IMR-90 (cell line): ENCODE data around the gene PRR5L. TPM values are rescaled to one million over a fixed set of nuclear protein-coding genes. Genes with fewer than 3 reads are reported as not detected.

Experiments used
- ATAC-seq: fragments of 200-7000 bp; cut with Tn5 transposase; 2 replicates; pipeline ENCODE4 v1.9.1; 2020; ENCODE audit warnings: low read depth, mild to moderate bottlenecking, moderate library complexity
- BruUV-seq: library from RNA; stranded (reverse); fragments of 400-500 nt; replicated peaks from 2 replicates; lab custom pipeline; 2021; lab: Mats Ljungman, UMichigan
- CTCF ChIA-PET: fragments of 300-600 bp; formaldehyde crosslinking; extraction: SDS; loops from one replicate; lab custom pipeline; 2021; ENCODE audit warnings: antibody characterized with exemption; lab: Yijun Ruan, JAX
- POLR2A ChIA-PET: fragments of 300-600 bp; sonication (Branson Sonifier 250); formaldehyde crosslinking; loops from one replicate; lab custom pipeline; 2022; ENCODE audit warnings: antibody characterized with exemption; ENCODE audit not compliant: unreplicated experiment; lab: Charles Lee
- DNase-seq: peaks from one replicate; pipeline ENCODE4 v3.0.0; 2013
- H2AFZ ChIP-seq: replicated peaks from 2 replicates; pipeline ENCODE3; 2013; ENCODE audit warnings: low read length, mild to moderate bottlenecking; ENCODE audit not compliant: poor library complexity
- H2AK5ac ChIP-seq: 2 replicates; pipeline ENCODE4 v1.6.1; 2013; ENCODE audit warnings: low read depth, low read length, inconsistent platforms
- H2AK9ac ChIP-seq: replicated peaks from 2 replicates; pipeline ENCODE3; 2013; ENCODE audit warnings: mild to moderate bottlenecking, low read depth, low read length, moderate library complexity; ENCODE audit not compliant: poor library complexity
- H2BK120ac ChIP-seq: 2 replicates; pipeline ENCODE4 v1.6.1; 2013; ENCODE audit warnings: low read depth, low read length, inconsistent platforms
- H2BK15ac ChIP-seq: 3 replicates; pipeline ENCODE4 v1.6.1; 2013; ENCODE audit warnings: low read depth, low read length, inconsistent platforms
- H2BK20ac ChIP-seq: 2 replicates; pipeline ENCODE4 v1.6.1; 2013; ENCODE audit warnings: low read depth, mild to moderate bottlenecking, inconsistent platforms, low read length, moderate library complexity
- H2BK5ac ChIP-seq: 2 replicates; pipeline ENCODE4 v1.6.1; 2013; ENCODE audit warnings: mild to moderate bottlenecking, low read depth, low read length, inconsistent platforms; ENCODE audit not compliant: poor library complexity, severe bottlenecking
- H3K14ac ChIP-seq: replicated peaks from 2 replicates; pipeline ENCODE4 v1.6.1; 2013; ENCODE audit warnings: low read depth, low read length, inconsistent platforms
- H3K18ac ChIP-seq: 2 replicates; pipeline ENCODE4 v1.6.1; 2013; ENCODE audit warnings: low read depth, low read length, control low read depth
- H3K23ac ChIP-seq: 2 replicates; pipeline ENCODE4 v1.6.1; 2013; ENCODE audit warnings: low read depth, low read length, inconsistent platforms
- H3K27ac ChIP-seq: 2 replicates; pipeline ENCODE4 v1.5.1; 2013; ENCODE audit warnings: mild to moderate bottlenecking, control low read depth, low read length; ENCODE audit not compliant: insufficient read depth
- H3K27me3 ChIP-seq: 2 replicates; pipeline ENCODE4 v1.6.1; 2013; ENCODE audit warnings: low read length; ENCODE audit not compliant: control insufficient read depth, insufficient read depth
- H3K36me3 ChIP-seq: 2 replicates; pipeline ENCODE4 v1.6.1; 2013; ENCODE audit warnings: low read length, mixed read lengths; ENCODE audit not compliant: control insufficient read depth, insufficient read depth
- H3K4ac ChIP-seq: 2 replicates; pipeline ENCODE4 v1.6.1; 2013; ENCODE audit warnings: low read depth, low read length, inconsistent platforms
- H3K4me1 ChIP-seq: 2 replicates; pipeline ENCODE4 v1.6.1; 2013; ENCODE audit warnings: low read length, mixed read lengths; ENCODE audit not compliant: control insufficient read depth, insufficient read depth
- H3K4me2 ChIP-seq: 2 replicates; pipeline ENCODE4 v1.6.1; 2013; ENCODE audit warnings: low read depth, mild to moderate bottlenecking, control low read depth, low read length, moderate library complexity
- H3K4me3 ChIP-seq: 2 replicates; pipeline ENCODE4 v1.5.1; 2013; ENCODE audit warnings: low read depth, mild to moderate bottlenecking, control low read depth, low read length, moderate library complexity; ENCODE audit not compliant: insufficient read depth
- H3K56ac ChIP-seq: 2 replicates; pipeline ENCODE4 v1.6.1; 2013; ENCODE audit warnings: low read length, inconsistent platforms; ENCODE audit not compliant: insufficient read depth; ENCODE audit errors: extremely low read depth
- H3K79me1 ChIP-seq, 2 experiments: 2 replicates each; pipeline ENCODE4 v1.6.1; 2013; ENCODE audit warnings: low read length in 2 of 2, inconsistent platforms in 1 of 2, low read depth in 1 of 2
- H3K9ac ChIP-seq: 2 replicates; pipeline ENCODE4 v1.6.1; 2013; ENCODE audit warnings: low read depth, low read length, control low read depth
- H3K9me1 ChIP-seq: 2 replicates; pipeline ENCODE4 v1.6.1; 2013; ENCODE audit warnings: low read length, inconsistent platforms; ENCODE audit not compliant: insufficient read depth
- H3K9me3 ChIP-seq: 2 replicates; pipeline ENCODE4 v1.6.1; 2013; ENCODE audit warnings: low read length; ENCODE audit not compliant: control insufficient read depth, insufficient read depth
- H4K20me1 ChIP-seq: 2 replicates; pipeline ENCODE4 v1.6.1; 2013; ENCODE audit warnings: low read length, inconsistent platforms; ENCODE audit not compliant: insufficient read depth
- H4K5ac ChIP-seq: 2 replicates; pipeline ENCODE4 v1.6.1; 2013; ENCODE audit warnings: mild to moderate bottlenecking, low read depth, low read length, control low read depth
- H4K8ac ChIP-seq, 2 experiments: 2 replicates each; pipeline ENCODE4 v1.6.1; 2013; ENCODE audit warnings: low read depth in 2 of 2, low read length in 2 of 2, control low read depth in 1 of 2, inconsistent platforms in 1 of 2
- H4K91ac ChIP-seq: 2 replicates; pipeline ENCODE4 v1.6.1; 2013; ENCODE audit warnings: low read depth, low read length, inconsistent platforms; ENCODE audit not compliant: insufficient read depth
- BHLHE40 ChIP-seq: fragments of 150-350 bp; IDR thresholded peaks from 2 replicates; pipeline ENCODE4 v1.6.1; 2016; ENCODE audit warnings: mild to moderate bottlenecking, low read depth, low read length
- CEBPB ChIP-seq: IDR thresholded peaks from 2 replicates; pipeline ENCODE4 v1.6.1; 2012; ENCODE audit warnings: low read depth, low read length, improper control_type of control experiment
- CHD1 ChIP-seq: IDR thresholded peaks from 2 replicates; pipeline ENCODE4 v1.6.1; 2012; ENCODE audit warnings: low read depth, low read length, improper control_type of control experiment
- CTCF ChIP-seq: conservative IDR thresholded peaks from 2 replicates; pipeline ENCODE4 v1.5.1; 2012; ENCODE audit warnings: mild to moderate bottlenecking, low read depth, low read length, improper control_type of control experiment
- ELK1 ChIP-seq: fragments of 150-350 bp; IDR thresholded peaks from 2 replicates; pipeline ENCODE4 v1.6.1; 2016; ENCODE audit warnings: low read depth, mild to moderate bottlenecking, low read length, moderate library complexity, borderline replicate concordance
- FOS ChIP-seq: fragments of 150-350 bp; IDR thresholded peaks from 2 replicates; pipeline ENCODE4 v1.6.1; 2016; ENCODE audit warnings: low read depth, low read length
- MAFK ChIP-seq: IDR thresholded peaks from 2 replicates; pipeline ENCODE4 v1.6.1; 2012; ENCODE audit warnings: low read depth, low read length, improper control_type of control experiment
- MXI1 ChIP-seq: IDR thresholded peaks from 2 replicates; pipeline ENCODE4 v1.6.1; 2012; ENCODE audit warnings: low read depth, mild to moderate bottlenecking, low read length, moderate library complexity, borderline replicate concordance
- NFE2L2 ChIP-seq: fragments of 150-350 bp; IDR thresholded peaks from 2 replicates; pipeline ENCODE4 v1.6.1; 2016; ENCODE audit warnings: low read depth, mild to moderate bottlenecking, low read length
- POLR2A ChIP-seq: IDR thresholded peaks from 2 replicates; pipeline ENCODE4 v1.6.1; 2012; ENCODE audit warnings: mild to moderate bottlenecking, low read depth, low read length
- RCOR1 ChIP-seq: IDR thresholded peaks from 2 replicates; pipeline ENCODE4 v1.6.1; 2012; ENCODE audit warnings: mild to moderate bottlenecking, low read length, improper control_type of control experiment; ENCODE audit not compliant: insufficient replicate concordance
- RFX5 ChIP-seq: IDR thresholded peaks from 2 replicates; pipeline ENCODE4 v1.8.0; 2012; ENCODE audit warnings: low read depth, mild to moderate bottlenecking, low read length, moderate library complexity
- USF2 ChIP-seq: fragments of 150-350 bp; IDR thresholded peaks from 2 replicates; pipeline ENCODE4 v1.6.1; 2017; ENCODE audit warnings: mild to moderate bottlenecking, antibody characterized with exemption, low read length, low read depth
- WGBS, 2 experiments: methylation state at CpG; one replicate each; pipeline versions ENCODE4 v1.1.5 to v1.1.7; 2013; ENCODE audit warnings: missing lambda C conversion rate in 2 of 2; ENCODE audit not compliant: insufficient read length in 1 of 2; ENCODE audit errors: extremely low coverage in 2 of 2; 5-methylcytosine and 5-hydroxymethylcytosine counted together
- dilution Hi-C: fragments of 300-500 bp; cut with HindIII; formaldehyde crosslinking; loops from one replicate; pipeline ENCODE4 v1.14.3; 2018; ENCODE audit warnings: low sequenced_read_pairs; ENCODE audit not compliant: unreplicated experiment
- in situ Hi-C: fragments of 300-500 bp; cut with MboI; formaldehyde crosslinking; loops from 3 replicates; pipeline ENCODE4 v1.14.3; 2019; ENCODE audit warnings: low sequenced_read_pairs, inconsistent platforms, mixed read lengths
- intact Hi-C: fragments of 100-400 bp; cut with micrococcal nuclease; formaldehyde crosslinking; loops from 2 replicates; pipeline ENCODE4 v1.10.0; 2022
- polyA plus RNA-seq, 3 experiments: library from polyadenylated mRNA; depleted of rRNA; stranded (reverse); fragments of >200 nt; gene quantifications; 2 replicates each; pipeline ENCODE4 v1.2.3, GENCODE V29; 2012; ENCODE audit warnings: low replicate concordance in 1 of 3
- total RNA-seq: library from RNA; depleted of rRNA; stranded (reverse); fragments of >200 nt; gene quantifications from 2 replicates; pipeline ENCODE4 v1.2.3, GENCODE V29; 2012

The PRR5L gene
- total and polyA plus RNA-seq, 2 of the 4 experiments (the other 2 are of a cell fraction) = 2.9 to 3.6 TPM

DNA sequence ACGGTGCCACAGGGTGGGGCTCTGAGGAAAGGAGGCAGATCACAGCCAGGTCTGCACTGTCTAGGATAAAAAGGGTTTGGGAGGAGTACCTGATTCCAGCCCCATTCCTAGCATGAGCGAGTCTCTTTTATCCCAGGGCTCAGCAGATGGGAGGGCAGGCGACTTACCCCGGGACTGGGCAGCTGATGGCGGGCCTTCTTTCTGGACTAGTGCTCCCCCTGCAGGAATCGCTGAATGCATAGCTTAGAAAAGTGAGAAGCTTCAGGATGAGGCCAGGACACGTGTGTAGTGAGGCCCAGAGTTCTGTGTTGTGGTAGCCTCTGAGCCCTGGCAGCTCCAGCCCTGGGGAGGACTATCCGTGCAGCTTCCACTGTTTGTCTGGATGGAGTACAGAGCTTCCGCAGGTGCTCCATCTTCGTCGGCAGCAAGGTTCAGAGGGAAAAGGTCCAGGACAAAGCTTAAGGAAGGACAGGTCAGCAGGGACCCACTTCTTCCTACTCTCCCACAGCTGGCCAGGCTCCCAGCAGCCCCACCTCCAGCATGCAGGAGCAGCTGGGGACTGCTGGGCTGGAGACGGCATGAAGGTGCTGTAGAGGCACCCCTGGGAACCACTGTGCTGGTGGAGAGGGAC, 37.2 kb upstream of the PRR5L start (continued):
- TF ChIP-seq BHLHE40 = no peak

DNA sequence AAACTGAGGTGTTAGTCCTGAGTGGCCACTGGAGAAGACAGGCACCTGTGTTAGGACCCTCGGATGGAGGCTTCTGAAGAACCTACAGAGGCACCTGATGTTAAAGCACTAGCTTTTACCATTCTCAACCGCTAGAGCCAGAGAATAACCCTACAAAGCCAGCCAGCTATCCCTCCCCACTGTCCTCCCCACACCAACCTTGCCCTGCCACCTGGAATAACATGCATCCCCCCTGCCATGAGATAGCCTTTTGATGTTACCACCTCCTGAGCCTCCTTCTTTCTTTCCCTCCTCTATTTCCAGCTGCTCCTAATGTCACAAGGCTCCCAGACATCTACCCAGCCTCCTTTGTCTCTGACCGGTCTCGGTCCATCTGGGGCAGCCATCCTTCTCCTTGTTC, 35.0 kb upstream of the PRR5L start:
- dilution Hi-C loops (no loop called here), in situ Hi-C loops (loop anchor here (5.0 to 10.0 kb wide), 4 partner anchors 226 to 776 kb away; partner anchors contain the start of gene FJX1), intact Hi-C loops (loop anchor here (10.0 kb wide), 1 partner anchor 316 kb away; the partner anchor contains the start of gene LDLRAD3)
- no peak overlapping the region for H3K27ac ChIP-seq
- H3K14ac ChIP-seq = no peak overlapping the region
- H3K36me3 ChIP-seq = no peaks in the 10 kb centered on the region
- no peak overlapping the region for H4K8ac ChIP-seq
- H4K20me1 ChIP-seq = peaks cover 3% of the 10 kb centered on the region; the same call in 1 of the 2 replicates
- peaks cover 46% of the 10 kb centered on the region for H3K27me3 ChIP-seq
- H3K4me2 ChIP-seq = no peak overlapping the region
- no peaks in the 10 kb centered on the region for H3K9me1 ChIP-seq
- no peak overlapping the region for H3K56ac ChIP-seq
- H3K23ac ChIP-seq = no peak overlapping the region
- H2BK5ac ChIP-seq = no peak overlapping the region
- peaks cover 3% of the 10 kb centered on the region; the same call in 1 of the 2 replicates for H3K9me3 ChIP-seq
- ATAC-seq (no peak), DNase-seq (no peak)
- no peak overlapping the region for H3K4me3 ChIP-seq
- H2AK5ac ChIP-seq = no peak overlapping the region
- no peak overlapping the region for H4K5ac ChIP-seq
- H2BK120ac ChIP-seq = no peak overlapping the region
- H3K4me1 ChIP-seq = no peaks in the 10 kb centered on the region
- H2AFZ ChIP-seq = no peak overlapping the region
- H3K9ac ChIP-seq = no peak overlapping the region
- WGBS, 2 experiments = 43% methylated on average over 1 of the region's 4 CpGs; no CpG with 5 or more reads in 1 of the 2 experiments
- ChIA-PET POLR2A (no interaction called here), CTCF (interaction anchor here (1.8 kb wide), 1 partner anchor 439 kb away, joined by 5 read pairs; no protein-coding TSS in a partner anchor)
- H4K91ac ChIP-seq = no peak overlapping the region
- H2AK9ac ChIP-seq = no peak overlapping the region
- no peak overlapping the region for H3K18ac ChIP-seq
- no peak overlapping the region for H3K4ac ChIP-seq
- no peaks in the 10 kb centered on the region for H3K79me1 ChIP-seq
- no peak overlapping the region for H2BK20ac ChIP-seq
- H2BK15ac ChIP-seq = no peak overlapping the region
- BruUV-seq = no TSS peak
- TF ChIP-seq ELK1 (no peak), CEBPB (no peak), CHD1 (no peak), RCOR1 (no peak), MAFK (no peak), USF2 (no peak), RFX5 (no peak), BHLHE40 (no peak), POLR2A (no peak), CTCF (no peak), NFE2L2 (no peak), MXI1 (no peak), FOS (no peak)
